ENCODE measurements around the gene LDLRAD2.
"Not testable (repeated sequence)": the region's sequence is repeated elsewhere in the genome, so short reads cannot be mapped to it uniquely, and the experiment has no call there.

LDLRAD2 gene

DNA sequence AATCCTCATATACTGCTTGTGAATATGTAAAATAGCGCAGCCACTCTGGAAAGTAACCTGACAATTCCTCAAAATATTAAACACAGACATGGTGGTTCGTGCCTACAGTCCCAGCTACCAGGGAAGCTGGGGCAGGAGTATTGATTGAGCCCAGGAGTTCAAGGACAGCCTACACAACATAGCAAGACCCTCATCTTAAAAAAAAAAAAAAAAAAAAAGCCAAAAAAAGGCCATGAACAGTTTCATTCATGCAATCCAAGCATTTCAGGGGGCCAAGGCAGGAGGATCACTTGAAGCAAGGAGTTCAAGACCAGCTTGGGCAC, 33.7 kb upstream of the LDLRAD2 start:
- Mint-ChIP-seq H3K36me3 (ENCODE audit: low read depth) (peaks cover 6% of the 10 kb centered on the region), H3K27me3 (ENCODE audit: low read depth) (no peaks in the 10 kb centered on the region), H3K4me3 (no peak overlapping the region), H3K9me3 (no peaks in the 10 kb centered on the region), H3K27ac (no peak overlapping the region), H3K4me1 (ENCODE audit: low read depth) (peaks cover 37% of the 10 kb centered on the region)

DNA sequence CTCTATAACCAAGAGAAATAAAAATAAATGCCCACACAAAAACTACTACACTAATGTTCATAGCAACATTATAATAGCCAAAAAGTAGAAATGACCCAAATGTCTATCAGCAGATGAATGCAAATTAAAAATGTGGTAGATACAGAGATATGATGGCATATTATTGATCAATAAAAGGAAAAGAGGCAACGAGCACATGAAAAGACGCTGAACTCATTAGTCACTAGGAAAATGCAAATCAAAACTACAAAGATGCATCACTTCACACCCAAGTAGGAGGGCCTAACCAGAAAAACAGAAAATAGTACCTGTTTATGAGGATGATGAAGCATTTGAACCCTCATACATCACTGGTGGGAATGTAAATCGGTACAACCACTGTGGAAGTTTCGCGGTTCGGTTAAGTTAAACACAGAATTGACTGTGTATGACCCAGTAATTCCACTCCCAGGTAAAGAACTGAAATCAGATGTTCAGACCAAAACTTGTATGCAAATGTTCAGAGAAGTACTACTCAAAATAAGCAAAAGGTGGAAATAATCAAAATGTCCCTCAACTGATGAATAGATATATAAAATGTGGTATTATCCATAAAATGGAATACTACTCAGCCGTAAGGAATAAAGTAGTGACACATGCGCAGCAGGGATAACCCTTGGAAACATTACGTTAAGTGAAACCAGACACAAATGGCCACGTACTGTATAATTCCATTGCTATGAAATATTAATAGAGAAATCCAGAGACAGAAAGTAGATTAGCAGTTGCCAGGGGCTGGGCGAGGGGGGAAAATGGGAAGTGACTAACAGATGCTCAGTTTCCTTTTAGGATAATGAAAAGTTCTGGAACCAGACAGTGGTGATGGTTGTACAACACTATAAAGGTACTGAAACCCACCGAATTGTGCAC, 32.2 kb upstream of the LDLRAD2 start:
- Mint-ChIP-seq H3K9me3 (no peaks in the 10 kb centered on the region), H3K27ac (peak overlapping the region; percentile 83), H3K27me3 (ENCODE audit: low read depth) (no peaks in the 10 kb centered on the region), H3K36me3 (ENCODE audit: low read depth) (peaks cover 5% of the 10 kb centered on the region), H3K4me1 (ENCODE audit: low read depth) (peaks cover 36% of the 10 kb centered on the region), H3K4me3 (peak overlapping the region; percentile 72)

DNA sequence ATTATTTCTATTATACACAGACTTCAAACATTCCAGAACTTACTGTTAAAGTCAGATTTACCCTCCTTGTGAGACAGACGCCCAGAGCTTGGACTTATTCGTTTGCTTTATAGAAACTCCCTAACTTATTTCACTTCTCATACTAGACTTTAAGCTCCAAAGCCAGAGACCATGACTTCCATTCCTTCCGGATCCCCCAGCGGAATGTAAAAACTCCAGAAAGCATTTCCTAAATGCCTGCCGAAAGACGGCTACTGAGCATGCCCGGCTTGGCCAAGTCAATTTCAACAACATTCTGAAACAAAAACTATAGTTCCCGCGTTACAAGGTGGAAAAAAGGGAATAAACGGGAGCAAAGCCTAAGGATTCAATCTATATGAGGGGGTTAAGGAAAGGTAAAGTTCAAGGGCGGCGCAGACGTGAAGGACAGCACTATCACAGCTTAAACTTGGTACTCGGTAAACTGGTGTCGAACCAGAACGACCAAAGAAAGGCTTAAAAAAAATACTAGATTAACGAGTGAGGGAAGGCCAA, 30.2 kb upstream of the LDLRAD2 start:
- Mint-ChIP-seq H3K4me3 (peak overlapping the region; percentile 93), H3K4me1 (ENCODE audit: low read depth) (peaks cover 26% of the 10 kb centered on the region), H3K9me3 (no peaks in the 10 kb centered on the region), H3K27ac (peak overlapping the region; percentile 93), H3K27me3 (ENCODE audit: low read depth) (peaks cover 3% of the 10 kb centered on the region), H3K36me3 (ENCODE audit: low read depth) (peaks cover 2% of the 10 kb centered on the region)

GRCh38 chr1:21782349-21782867, 29.7 kb upstream of the LDLRAD2 start:
- Mint-ChIP-seq H3K36me3 (ENCODE audit: low read depth) (peaks cover 2% of the 10 kb centered on the region), H3K9me3 (no peaks in the 10 kb centered on the region), H3K27ac (peak overlapping the region; percentile 93), H3K4me1 (ENCODE audit: low read depth) (peaks cover 25% of the 10 kb centered on the region), H3K4me3 (peak overlapping the region; percentile 93), H3K27me3 (ENCODE audit: low read depth) (peaks cover 3% of the 10 kb centered on the region)

GRCh38 chr1:21782868-21783678, 29.0 kb upstream of the LDLRAD2 start, which contains the start of gene USP48:
TSS of gene USP48 (minus strand) at chr1:21783149. CDS start at chr1:21782957, 192 bp downstream.
- Mint-ChIP-seq H3K36me3 (ENCODE audit: low read depth) (peaks cover 2% of the 10 kb centered on the region), H3K4me1 (ENCODE audit: low read depth) (peaks cover 23% of the 10 kb centered on the region), H3K9me3 (no peaks in the 10 kb centered on the region)

DNA sequence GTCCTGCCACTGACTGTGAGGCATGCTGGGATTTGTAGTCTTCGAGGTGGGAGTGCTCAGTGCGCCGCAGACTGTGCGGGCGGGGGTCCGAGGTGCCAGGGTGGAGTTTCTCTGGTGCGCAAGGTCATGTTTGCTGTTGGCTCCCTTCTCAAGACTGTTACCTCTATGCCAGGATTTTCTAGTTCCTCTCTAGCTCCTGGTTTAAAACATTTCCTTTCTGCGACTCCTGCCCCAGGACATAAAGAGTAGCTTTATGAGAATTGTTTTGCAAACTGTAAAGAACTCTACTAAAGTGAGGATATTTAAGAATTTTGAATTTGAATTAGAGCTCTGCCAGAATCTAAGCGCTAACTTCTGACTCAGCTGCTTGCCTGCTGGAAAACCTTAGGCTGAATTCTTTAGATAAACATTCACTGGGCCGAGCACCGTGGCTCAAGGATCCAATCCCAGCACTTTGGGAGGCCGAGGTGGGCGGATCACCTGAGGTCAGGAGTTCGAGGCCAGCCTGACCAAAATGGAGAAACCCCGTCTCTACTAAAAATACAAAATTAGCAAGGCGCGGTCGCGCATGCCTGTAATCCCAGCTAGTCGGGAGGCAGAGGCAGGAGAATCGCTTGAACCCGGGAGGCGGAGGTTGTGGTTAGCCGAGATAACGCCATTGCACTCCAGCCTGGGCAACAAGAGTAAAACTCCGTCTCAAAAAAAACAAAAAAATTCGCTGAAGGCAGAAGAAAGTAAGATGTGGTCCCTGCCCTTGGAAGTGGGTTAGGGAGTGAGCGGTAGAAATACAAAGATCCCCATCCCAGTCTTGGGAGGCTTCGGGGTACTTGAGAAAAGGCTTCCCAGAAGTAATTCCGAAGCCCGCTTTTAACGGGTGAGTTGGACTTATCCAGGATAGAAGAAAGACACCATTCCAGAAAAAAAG, 28.1 kb upstream of the LDLRAD2 start:
- Mint-ChIP-seq H3K9me3 (no peaks in the 10 kb centered on the region), H3K4me1 (ENCODE audit: low read depth) (peaks cover 19% of the 10 kb centered on the region), H3K27me3 (ENCODE audit: low read depth) (peaks cover 6% of the 10 kb centered on the region), H3K36me3 (ENCODE audit: low read depth) (peaks cover 2% of the 10 kb centered on the region), H3K27ac (peak overlapping the region; percentile 100), H3K4me3 (peak overlapping the region; percentile 93)

More at GRCh38 chr1:21782868-21783678, 29.0 kb upstream of the LDLRAD2 start, which contains the start of gene USP48:
- H3K27me3 Mint-ChIP-seq (ENCODE audit: low read depth) = peaks cover 3% of the 10 kb centered on the region
- peak within 1 kb of the TSS; percentile 93 for H3K4me3 Mint-ChIP-seq
- H3K27ac Mint-ChIP-seq = peak within 1 kb of the TSS; percentile 100

DNA sequence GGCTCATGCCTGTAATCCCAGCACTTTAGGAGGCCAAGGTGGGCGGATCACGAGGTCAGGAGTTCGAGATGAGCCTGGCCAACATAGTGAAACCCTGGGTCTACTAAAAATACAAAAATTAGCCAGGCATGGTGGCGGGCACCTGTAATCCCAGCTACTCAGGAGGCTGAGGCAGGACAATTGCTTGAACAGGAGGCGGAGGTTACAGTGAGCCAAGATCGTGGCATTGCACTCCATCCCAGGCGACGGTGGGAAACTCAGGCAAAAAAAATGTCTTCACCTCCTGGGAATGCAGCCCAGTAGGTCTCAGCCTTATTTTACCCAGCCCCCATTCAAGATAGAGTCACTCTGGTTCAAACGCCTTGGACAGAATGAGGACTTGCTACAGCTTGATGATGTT, 26.3 kb upstream of the LDLRAD2 start:
- not testable (repeated sequence) for H3K9me3 Mint-ChIP-seq; H3K36me3 Mint-ChIP-seq (ENCODE audit: low read depth); H3K27me3 Mint-ChIP-seq (ENCODE audit: low read depth); H3K27ac Mint-ChIP-seq; H3K4me3 Mint-ChIP-seq; H3K4me1 Mint-ChIP-seq (ENCODE audit: low read depth)

DNA sequence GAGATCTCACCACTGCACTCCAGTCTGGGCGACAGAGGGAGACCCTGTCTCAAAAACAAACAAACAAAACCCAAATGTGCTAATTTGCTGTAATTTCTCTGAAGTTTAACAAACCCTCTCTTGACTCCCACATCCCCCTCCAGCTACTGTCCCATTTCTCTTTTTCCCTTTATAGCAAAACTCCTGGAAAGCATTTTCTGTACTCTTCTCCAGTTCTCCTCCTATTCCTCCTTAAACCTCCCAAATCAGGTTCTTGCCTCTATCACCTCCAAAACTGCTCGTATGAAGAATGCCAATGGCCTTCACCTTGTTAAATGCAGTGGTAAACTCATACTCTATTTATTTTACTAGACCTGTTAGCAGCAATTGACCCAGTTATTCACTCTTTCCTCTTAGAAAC, 25.4 kb upstream of the LDLRAD2 start:
- H3K4me1 Mint-ChIP-seq (ENCODE audit: low read depth) = peaks cover 11% of the 10 kb centered on the region
- peaks cover 6% of the 10 kb centered on the region for H3K27me3 Mint-ChIP-seq (ENCODE audit: low read depth)
- no peak overlapping the region for H3K27ac Mint-ChIP-seq
- no peaks in the 10 kb centered on the region for H3K9me3 Mint-ChIP-seq
- no peak overlapping the region for H3K4me3 Mint-ChIP-seq
- no peaks in the 10 kb centered on the region for H3K36me3 Mint-ChIP-seq (ENCODE audit: low read depth)

GRCh38 chr1:21793104-21793503, 19.0 kb upstream of the LDLRAD2 start:
- Mint-ChIP-seq H3K27me3 (ENCODE audit: low read depth) (peaks cover 4% of the 10 kb centered on the region), H3K36me3 (ENCODE audit: low read depth) (peaks cover 2% of the 10 kb centered on the region), H3K4me1 (ENCODE audit: low read depth) (peaks cover 2% of the 10 kb centered on the region), H3K27ac (no peak overlapping the region), H3K4me3 (no peak overlapping the region), H3K9me3 (peaks cover 12% of the 10 kb centered on the region)

DNA sequence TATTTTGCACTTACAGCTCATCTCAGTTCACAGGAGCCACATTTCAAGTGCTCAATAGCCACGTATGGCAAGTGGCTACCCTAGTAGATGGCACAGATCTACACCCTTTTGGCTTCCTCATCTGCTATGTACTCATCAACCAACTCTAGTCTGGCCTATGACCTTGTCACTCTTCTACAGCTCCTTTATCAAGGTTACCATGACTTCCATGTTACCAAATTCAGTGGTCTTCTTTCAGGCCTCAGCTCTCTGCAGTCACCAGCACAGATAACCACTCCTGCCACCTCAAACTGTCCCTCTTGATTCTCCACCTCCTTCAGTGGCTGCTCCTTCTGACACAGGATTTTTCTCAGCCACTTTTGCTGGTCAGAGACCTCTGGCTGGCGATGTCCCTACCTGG, 17.4 kb upstream of the LDLRAD2 start:
- H3K36me3 Mint-ChIP-seq (ENCODE audit: low read depth) = peaks cover 2% of the 10 kb centered on the region
- H3K27ac Mint-ChIP-seq = no peak overlapping the region
- H3K4me1 Mint-ChIP-seq (ENCODE audit: low read depth) = peaks cover 2% of the 10 kb centered on the region
- H3K27me3 Mint-ChIP-seq (ENCODE audit: low read depth) = no peaks in the 10 kb centered on the region
- peaks cover 12% of the 10 kb centered on the region for H3K9me3 Mint-ChIP-seq
- H3K4me3 Mint-ChIP-seq = no peak overlapping the region

DNA sequence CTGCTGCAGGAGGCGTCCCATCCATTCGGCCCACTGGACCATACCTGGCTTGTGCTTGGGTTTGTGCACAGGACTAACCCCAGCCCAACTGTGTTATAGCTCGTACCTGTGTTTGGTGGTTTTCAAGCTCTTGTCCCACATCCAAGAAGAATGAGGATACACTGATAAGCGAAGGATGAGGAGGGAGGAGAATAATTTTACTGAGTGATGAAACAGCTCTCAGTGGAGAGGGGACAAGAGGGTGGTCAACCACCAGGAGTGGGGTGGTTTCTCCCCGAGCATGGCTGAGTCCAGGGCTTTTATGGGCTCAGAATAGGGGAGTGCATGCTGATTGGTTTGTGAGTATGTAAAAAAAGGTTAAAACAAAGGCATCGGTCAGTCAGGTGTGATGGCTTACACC, 17.0 kb upstream of the LDLRAD2 start:
- Mint-ChIP-seq H3K27me3 (ENCODE audit: low read depth) (no peaks in the 10 kb centered on the region), H3K36me3 (ENCODE audit: low read depth) (peaks cover 2% of the 10 kb centered on the region), H3K9me3 (peaks cover 12% of the 10 kb centered on the region), H3K27ac (no peak overlapping the region), H3K4me1 (ENCODE audit: low read depth) (peaks cover 2% of the 10 kb centered on the region), H3K4me3 (no peak overlapping the region)

DNA sequence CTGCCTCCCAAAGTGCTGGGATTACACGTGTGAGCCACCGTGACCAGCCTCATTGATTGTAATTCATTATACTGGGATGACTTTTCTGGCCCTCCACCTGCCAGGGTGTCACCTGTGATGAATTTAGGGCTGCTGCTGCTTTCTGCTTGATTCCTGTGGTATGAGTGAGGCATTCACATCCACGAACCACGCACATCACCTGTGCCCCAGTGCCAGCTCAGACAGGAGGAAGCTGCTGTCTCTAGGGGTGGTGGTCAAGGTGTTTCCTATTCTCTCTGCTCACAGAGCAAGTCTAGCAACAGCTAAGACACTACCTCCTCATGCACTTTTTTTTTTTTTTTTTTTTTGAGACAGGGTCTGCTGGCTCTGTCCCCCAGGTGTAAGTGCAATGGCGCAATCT, 12.3 kb upstream of the LDLRAD2 start:
- H3K27ac Mint-ChIP-seq = no peak overlapping the region
- H3K9me3 Mint-ChIP-seq = peaks cover 9% of the 10 kb centered on the region
- no peaks in the 10 kb centered on the region for H3K27me3 Mint-ChIP-seq (ENCODE audit: low read depth)
- H3K4me1 Mint-ChIP-seq (ENCODE audit: low read depth) = no peaks in the 10 kb centered on the region
- no peak overlapping the region for H3K4me3 Mint-ChIP-seq
- peaks cover 2% of the 10 kb centered on the region for H3K36me3 Mint-ChIP-seq (ENCODE audit: low read depth)

GRCh38 chr1:21801100-21801499, 11.0 kb upstream of the LDLRAD2 start:
- H3K9me3 Mint-ChIP-seq = no peaks in the 10 kb centered on the region
- H3K27me3 Mint-ChIP-seq (ENCODE audit: low read depth) = no peaks in the 10 kb centered on the region
- no peak overlapping the region for H3K27ac Mint-ChIP-seq
- no peaks in the 10 kb centered on the region for H3K4me1 Mint-ChIP-seq (ENCODE audit: low read depth)
- no peak overlapping the region for H3K4me3 Mint-ChIP-seq
- H3K36me3 Mint-ChIP-seq (ENCODE audit: low read depth) = no peaks in the 10 kb centered on the region

DNA sequence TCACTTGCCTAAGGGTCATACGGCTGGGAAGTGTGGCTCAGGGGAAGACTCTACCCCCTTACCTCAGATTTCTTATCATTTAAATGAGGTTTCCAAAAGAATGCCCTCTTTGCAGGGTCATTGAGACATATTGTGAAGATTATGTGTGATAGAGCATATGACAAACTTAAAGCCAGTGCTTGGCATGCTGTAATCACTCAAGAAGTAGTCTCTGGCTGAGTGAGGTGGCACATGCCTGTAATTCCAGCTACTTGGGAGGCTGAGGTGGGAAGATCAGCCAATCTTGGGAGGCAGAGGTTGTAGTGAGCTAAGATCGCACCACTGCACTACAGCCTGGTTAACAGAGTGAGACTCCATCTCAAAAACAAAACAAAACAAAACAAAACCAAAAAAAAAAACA, 7.5 kb upstream of the LDLRAD2 start:
- H3K36me3 Mint-ChIP-seq (ENCODE audit: low read depth) = no peaks in the 10 kb centered on the region
- H3K4me3 Mint-ChIP-seq = no peak overlapping the region
- no peak overlapping the region for H3K27ac Mint-ChIP-seq
- no peaks in the 10 kb centered on the region for H3K4me1 Mint-ChIP-seq (ENCODE audit: low read depth)
- H3K9me3 Mint-ChIP-seq = no peaks in the 10 kb centered on the region
- no peaks in the 10 kb centered on the region for H3K27me3 Mint-ChIP-seq (ENCODE audit: low read depth)
